ENCODE results near the gene PTPRG. TPM values are rescaled to one million over a fixed set of nuclear protein-coding genes. Genes with fewer than 3 reads are reported as not detected.

The PTPRG gene
- total RNA-seq, 1 donor, result 148 TPM

DNA sequence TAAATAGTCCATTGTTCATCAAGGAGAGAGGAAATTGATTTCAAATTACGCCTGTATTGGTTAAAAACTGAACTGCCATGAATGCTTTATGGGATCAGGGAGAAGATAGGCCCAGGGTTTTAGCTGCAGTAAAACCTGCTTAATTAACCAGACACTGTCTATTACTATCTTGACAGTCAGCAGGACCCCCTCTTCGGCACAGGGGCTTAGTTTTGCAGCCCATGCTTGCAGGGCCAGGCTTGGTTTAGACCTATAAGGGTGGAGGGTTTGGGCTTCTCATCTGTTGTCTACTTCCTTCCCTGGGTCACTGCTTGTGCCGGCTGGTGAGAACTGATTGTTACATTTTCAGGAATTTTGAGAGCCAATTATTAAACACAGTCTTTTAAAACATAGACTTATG is 41.1 kb downstream of the PTPRG start:
- DNase-seq (ENCODE audit: insufficient read length, low spot score, missing footprints), result no peak
- no peaks in the 10 kb centered on the region for H3K9me3 ChIP-seq (ENCODE audit: low read depth, low read length)
- no peak overlapping the region for H3K4me2 ChIP-seq (ENCODE audit: insufficient read depth, low read length)
- peaks cover 63% of the 10 kb centered on the region for H3K79me2 ChIP-seq (ENCODE audit: insufficient read depth, low read length)
- no peak overlapping the region for H2AFZ ChIP-seq (ENCODE audit: low read length)
- TF ChIP-seq, protein P1, sequence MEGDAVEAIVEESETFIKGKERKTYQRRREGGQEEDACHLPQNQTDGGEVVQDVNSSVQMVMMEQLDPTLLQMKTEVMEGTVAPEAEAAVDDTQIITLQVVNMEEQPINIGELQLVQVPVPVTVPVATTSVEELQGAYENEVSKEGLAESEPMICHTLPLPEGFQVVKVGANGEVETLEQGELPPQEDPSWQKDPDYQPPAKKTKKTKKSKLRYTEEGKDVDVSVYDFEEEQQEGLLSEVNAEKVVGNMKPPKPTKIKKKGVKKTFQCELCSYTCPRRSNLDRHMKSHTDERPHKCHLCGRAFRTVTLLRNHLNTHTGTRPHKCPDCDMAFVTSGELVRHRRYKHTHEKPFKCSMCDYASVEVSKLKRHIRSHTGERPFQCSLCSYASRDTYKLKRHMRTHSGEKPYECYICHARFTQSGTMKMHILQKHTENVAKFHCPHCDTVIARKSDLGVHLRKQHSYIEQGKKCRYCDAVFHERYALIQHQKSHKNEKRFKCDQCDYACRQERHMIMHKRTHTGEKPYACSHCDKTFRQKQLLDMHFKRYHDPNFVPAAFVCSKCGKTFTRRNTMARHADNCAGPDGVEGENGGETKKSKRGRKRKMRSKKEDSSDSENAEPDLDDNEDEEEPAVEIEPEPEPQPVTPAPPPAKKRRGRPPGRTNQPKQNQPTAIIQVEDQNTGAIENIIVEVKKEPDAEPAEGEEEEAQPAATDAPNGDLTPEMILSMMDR (IDR thresholded peaks at IDR 0.05; ENCODE audit: extremely low read depth, low read depth, low read length), result no peak
- no peaks in the 10 kb centered on the region for H3K4me1 ChIP-seq (ENCODE audit: insufficient read depth, low read length)
- no peaks in the 10 kb centered on the region for H3K27me3 ChIP-seq (ENCODE audit: insufficient read depth, low read length)
- H4K20me1 ChIP-seq (ENCODE audit: insufficient read depth, low read length), result peaks cover 4% of the 10 kb centered on the region
- H3K36me3 ChIP-seq (ENCODE audit: insufficient read depth, low read length), result no peaks in the 10 kb centered on the region
- H3K27ac ChIP-seq (ENCODE audit: low read depth, low read length), result no peak overlapping the region
- H3K4me3 ChIP-seq (ENCODE audit: insufficient read depth, low read length), result no peak overlapping the region

DNA sequence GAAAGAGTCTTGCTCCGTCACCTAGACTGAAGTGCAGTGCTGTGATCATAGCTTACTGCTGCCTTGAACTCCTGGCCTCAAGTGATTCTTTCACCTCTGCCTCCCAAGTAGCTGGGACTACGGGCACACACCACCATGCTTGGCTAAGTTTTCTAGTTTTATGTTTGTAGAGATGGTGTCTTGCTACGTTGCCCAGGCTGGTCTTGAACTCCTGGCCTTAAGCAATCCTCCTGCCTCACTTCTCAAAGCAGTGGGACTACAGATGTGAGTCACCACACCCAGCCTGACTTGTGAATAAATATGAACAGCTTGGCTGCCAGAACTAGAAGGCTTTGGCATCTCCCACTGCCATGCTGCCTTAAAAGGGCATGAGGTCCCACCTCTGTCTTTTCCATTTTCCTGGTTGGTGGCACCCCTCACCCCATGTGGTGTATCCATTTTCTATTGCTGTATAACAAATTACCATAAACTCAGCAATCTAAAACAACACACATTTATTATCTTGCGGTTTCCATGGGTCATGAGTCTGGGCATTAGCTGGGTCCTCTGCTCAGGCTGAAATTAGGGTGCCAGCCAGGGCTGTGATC is 44.3 kb downstream of the PTPRG start:
- no peak for DNase-seq (ENCODE audit: insufficient read length, low spot score, missing footprints)
- H3K79me2 ChIP-seq (ENCODE audit: insufficient read depth, low read length), result peaks cover 54% of the 10 kb centered on the region
- H3K4me1 ChIP-seq (ENCODE audit: insufficient read depth, low read length), result no peaks in the 10 kb centered on the region
- H3K4me2 ChIP-seq (ENCODE audit: insufficient read depth, low read length), result no peak overlapping the region
- H2AFZ ChIP-seq (ENCODE audit: low read length), result no peak overlapping the region
- no peaks in the 10 kb centered on the region for H3K36me3 ChIP-seq (ENCODE audit: insufficient read depth, low read length)
- no peak overlapping the region for H3K4me3 ChIP-seq (ENCODE audit: insufficient read depth, low read length)
- TF ChIP-seq, protein P1 (IDR thresholded peaks at IDR 0.05; ENCODE audit: extremely low read depth, low read depth, low read length), result no peak
- no peaks in the 10 kb centered on the region for H3K27me3 ChIP-seq (ENCODE audit: insufficient read depth, low read length)
- no peaks in the 10 kb centered on the region for H3K9me3 ChIP-seq (ENCODE audit: low read depth, low read length)
- peaks cover 4% of the 10 kb centered on the region for H4K20me1 ChIP-seq (ENCODE audit: insufficient read depth, low read length)
- no peak overlapping the region for H3K27ac ChIP-seq (ENCODE audit: low read depth, low read length)

DNA sequence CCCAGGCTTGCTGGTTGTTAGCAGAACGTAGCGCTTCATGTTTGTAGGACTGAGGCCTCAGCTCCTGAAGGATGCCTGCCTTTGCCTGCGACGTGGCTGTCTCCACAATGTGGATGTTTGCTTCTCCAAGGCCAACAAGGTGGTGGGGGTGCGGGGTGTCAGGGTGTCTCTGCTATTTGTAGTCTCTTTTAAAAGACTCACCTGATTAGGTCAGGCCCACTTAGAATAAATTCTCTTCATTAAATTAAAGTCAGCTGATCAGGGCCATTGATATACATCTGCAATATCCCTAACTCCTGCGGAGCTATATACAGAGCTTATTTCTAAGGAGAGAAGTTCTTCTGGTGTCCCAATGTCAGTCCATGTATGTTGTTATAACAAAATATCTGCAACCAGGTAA is 44.8 kb downstream of the PTPRG start:
- no peaks in the 10 kb centered on the region for H3K9me3 ChIP-seq (ENCODE audit: low read depth, low read length)
- peaks cover 4% of the 10 kb centered on the region for H4K20me1 ChIP-seq (ENCODE audit: insufficient read depth, low read length)
- no peak overlapping the region for H3K4me3 ChIP-seq (ENCODE audit: insufficient read depth, low read length)
- DNase-seq (ENCODE audit: insufficient read length, low spot score, missing footprints), result no peak
- no peak overlapping the region for H3K27ac ChIP-seq (ENCODE audit: low read depth, low read length)
- H3K4me2 ChIP-seq (ENCODE audit: insufficient read depth, low read length), result no peak overlapping the region
- peaks cover 54% of the 10 kb centered on the region for H3K79me2 ChIP-seq (ENCODE audit: insufficient read depth, low read length)
- H2AFZ ChIP-seq (ENCODE audit: low read length), result no peak overlapping the region
- H3K27me3 ChIP-seq (ENCODE audit: insufficient read depth, low read length), result no peaks in the 10 kb centered on the region
- TF ChIP-seq, protein P1 (IDR thresholded peaks at IDR 0.05; ENCODE audit: extremely low read depth, low read depth, low read length), result no peak
- H3K4me1 ChIP-seq (ENCODE audit: insufficient read depth, low read length), result no peaks in the 10 kb centered on the region
- no peaks in the 10 kb centered on the region for H3K36me3 ChIP-seq (ENCODE audit: insufficient read depth, low read length)

DNA sequence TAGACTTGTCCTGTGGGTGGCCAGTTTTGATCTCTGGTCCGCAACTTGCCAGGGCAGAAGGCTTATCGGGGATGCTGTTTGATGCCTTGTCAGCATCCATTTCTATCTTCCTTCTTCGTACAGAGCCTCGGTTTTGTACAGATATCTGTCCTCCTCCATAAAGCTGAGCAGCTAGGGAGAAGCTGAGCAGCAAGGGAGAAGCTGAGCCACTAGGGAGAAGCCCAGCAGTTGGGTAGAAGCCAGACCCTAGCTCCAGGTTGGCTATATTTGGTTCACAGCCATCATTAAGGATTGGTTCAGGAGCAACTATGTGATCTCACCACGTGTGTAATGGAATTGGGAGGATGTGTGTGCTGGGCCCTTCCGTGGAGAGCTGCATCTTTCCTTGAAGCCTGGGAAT is 46.7 kb downstream of the PTPRG start:
- TF ChIP-seq, protein P1 (IDR thresholded peaks at IDR 0.05; ENCODE audit: extremely low read depth, low read depth, low read length), result no peak
- H3K4me3 ChIP-seq (ENCODE audit: insufficient read depth, low read length), result no peak overlapping the region

More for the DNA sequence above, 46.7 kb downstream of the PTPRG start:
- peaks cover 2% of the 10 kb centered on the region for H3K4me1 ChIP-seq (ENCODE audit: insufficient read depth, low read length)
- no peaks in the 10 kb centered on the region for H3K9me3 ChIP-seq (ENCODE audit: low read depth, low read length)
- no peak overlapping the region for H3K4me2 ChIP-seq (ENCODE audit: insufficient read depth, low read length)
- peaks cover 41% of the 10 kb centered on the region for H3K79me2 ChIP-seq (ENCODE audit: insufficient read depth, low read length)
- no peak for DNase-seq (ENCODE audit: insufficient read length, low spot score, missing footprints)
- no peaks in the 10 kb centered on the region for H3K27me3 ChIP-seq (ENCODE audit: insufficient read depth, low read length)
- peaks cover 7% of the 10 kb centered on the region for H4K20me1 ChIP-seq (ENCODE audit: insufficient read depth, low read length)
- no peak overlapping the region for H2AFZ ChIP-seq (ENCODE audit: low read length)
- no peaks in the 10 kb centered on the region for H3K36me3 ChIP-seq (ENCODE audit: insufficient read depth, low read length)
- H3K27ac ChIP-seq (ENCODE audit: low read depth, low read length), result no peak overlapping the region

Data from osteoblast (primary cell).